ENCODE data around the gene CMTM8. TPM values are rescaled to one million over a fixed set of nuclear protein-coding genes. Genes with fewer than 3 reads are reported as not detected.

The CMTM8 gene
- polyA plus RNA-seq, 1 donor from 2014 or later = 0.25 TPM

DNA sequence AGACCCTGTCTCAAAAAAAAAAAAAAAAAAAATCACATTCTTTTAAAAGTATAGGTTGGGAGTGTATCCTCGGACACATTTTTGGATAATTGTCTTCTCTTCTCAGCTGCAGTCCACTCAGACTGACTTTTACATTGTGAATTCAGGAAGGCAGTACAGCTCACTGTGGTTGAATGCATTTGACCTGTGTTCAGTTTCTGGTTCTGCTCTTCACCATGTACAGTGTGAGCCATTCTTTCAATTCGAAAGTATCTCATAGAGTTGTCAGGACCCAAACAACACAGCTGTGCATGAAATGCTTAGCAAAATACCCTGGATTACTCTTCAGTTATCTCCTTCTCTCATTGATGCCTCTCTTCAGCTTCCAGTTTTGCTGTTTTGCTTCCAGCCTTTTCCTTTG is 5.0 kb downstream of the CMTM8 start:
- H3K27me3 Mint-ChIP-seq = peaks cover 21% of the 10 kb centered on the region
- H3K4me1 Mint-ChIP-seq = peaks cover 8 to 18% (median 13%) of the 10 kb centered on the region in 3 donors
- H3K27ac Mint-ChIP-seq = no peak overlapping the region
- no peak overlapping the region for H3K4me3 Mint-ChIP-seq
- H3K9me3 Mint-ChIP-seq = no peaks in the 10 kb centered on the region
- H3K36me3 Mint-ChIP-seq = no peaks in the 10 kb centered on the region

DNA sequence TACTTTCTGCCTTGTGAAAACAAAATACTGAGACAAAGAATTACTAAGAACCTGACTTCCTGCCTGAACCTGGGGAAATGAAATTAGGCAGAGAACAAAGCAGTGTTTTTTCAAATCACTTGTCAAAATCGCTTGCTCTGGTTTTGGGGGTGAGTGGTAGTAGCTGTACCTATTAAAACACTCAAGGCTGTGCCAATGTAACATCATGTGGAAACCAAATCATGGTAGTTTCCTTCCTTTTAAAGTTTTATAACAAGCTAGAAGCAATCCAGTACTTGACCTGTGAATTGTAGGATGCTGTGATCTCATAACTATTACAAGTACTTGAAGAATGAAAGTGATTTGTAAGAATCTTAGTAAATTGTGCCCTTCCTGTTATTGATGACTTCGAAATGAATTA is 6.7 kb downstream of the CMTM8 start:
- Mint-ChIP-seq H3K27ac (no peak overlapping the region), H3K4me3 (no peak overlapping the region), H3K9me3 (no peaks in the 10 kb centered on the region), H3K4me1 (peaks cover 4 to 7% (median 5%) of the 10 kb centered on the region in 3 donors), H3K36me3 (no peaks in the 10 kb centered on the region), H3K27me3 (peaks cover 13% of the 10 kb centered on the region)

DNA sequence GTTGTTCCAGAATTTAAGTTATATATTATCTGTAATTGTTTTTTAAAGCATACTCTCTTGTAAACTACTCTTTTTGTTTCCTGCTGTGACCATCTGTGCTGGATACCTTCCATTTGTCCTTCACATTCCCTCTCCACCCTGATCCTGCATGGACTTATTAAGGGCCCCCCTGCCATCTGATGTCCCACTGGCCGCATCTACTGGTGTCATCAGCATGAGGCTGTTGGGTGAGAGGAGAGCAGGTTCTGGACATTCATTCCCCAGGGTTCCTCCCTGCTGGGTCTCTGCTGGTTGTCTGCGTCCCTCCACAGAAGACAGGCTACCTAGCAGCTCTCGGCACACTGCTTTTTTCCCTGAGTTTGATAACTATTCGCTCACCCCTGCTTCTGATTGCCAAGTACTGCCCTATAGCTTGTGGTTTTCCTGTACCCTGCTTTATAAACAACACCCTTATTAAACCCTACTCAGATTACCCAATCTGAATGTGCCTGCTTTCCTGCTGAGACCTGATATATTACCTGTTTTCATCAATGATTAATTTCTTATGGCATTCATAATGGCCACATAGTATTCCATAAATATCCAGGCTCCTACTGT is 7.7 kb downstream of the CMTM8 start:
- no peaks in the 10 kb centered on the region for H3K36me3 Mint-ChIP-seq
- H3K27ac Mint-ChIP-seq = no peak overlapping the region
- peaks cover 1 to 4% (median 3%) of the 10 kb centered on the region in 3 donors for H3K4me1 Mint-ChIP-seq
- no peak overlapping the region for H3K4me3 Mint-ChIP-seq
- no peaks in the 10 kb centered on the region for H3K9me3 Mint-ChIP-seq
- peaks cover 7% of the 10 kb centered on the region for H3K27me3 Mint-ChIP-seq

DNA sequence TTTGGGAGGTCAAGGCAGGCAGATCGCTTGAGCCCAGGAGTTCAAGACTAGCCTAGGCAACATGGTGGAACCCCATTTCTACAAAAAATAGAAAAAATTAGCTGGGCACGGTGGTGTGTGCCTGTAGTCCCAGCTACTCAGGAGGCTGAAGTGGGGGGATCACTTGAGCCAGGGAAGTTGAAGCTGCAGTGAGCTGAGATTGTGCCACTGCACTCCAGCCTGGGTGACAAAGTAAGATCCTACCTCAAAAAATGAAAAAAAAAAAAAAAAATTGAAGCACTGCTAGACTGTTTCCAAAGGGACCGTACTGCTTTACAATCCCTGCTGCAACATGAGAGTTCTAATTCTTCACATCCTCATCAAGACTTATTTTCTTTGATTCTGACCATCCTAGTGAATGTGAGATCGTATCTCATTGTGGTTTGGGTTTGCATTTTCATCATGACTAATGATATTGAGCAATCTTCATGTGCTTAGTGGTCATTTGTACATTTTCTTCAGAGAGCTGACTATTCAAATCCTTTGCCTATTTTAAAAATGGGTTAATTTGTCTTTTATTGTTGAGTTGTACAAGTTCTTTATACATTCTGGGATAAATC is 10.8 kb downstream of the CMTM8 start:
- no peak overlapping the region for H3K27ac Mint-ChIP-seq
- H3K4me3 Mint-ChIP-seq = no peak overlapping the region
- H3K4me1 Mint-ChIP-seq = peaks cover 0 to 3% (median 3%) of the 10 kb centered on the region in 3 donors
- H3K27me3 Mint-ChIP-seq = peaks cover 7% of the 10 kb centered on the region
- peaks cover 0 to 1% (median 0%) of the 10 kb centered on the region in 3 donors for H3K9me3 Mint-ChIP-seq
- H3K36me3 Mint-ChIP-seq = no peaks in the 10 kb centered on the region

DNA sequence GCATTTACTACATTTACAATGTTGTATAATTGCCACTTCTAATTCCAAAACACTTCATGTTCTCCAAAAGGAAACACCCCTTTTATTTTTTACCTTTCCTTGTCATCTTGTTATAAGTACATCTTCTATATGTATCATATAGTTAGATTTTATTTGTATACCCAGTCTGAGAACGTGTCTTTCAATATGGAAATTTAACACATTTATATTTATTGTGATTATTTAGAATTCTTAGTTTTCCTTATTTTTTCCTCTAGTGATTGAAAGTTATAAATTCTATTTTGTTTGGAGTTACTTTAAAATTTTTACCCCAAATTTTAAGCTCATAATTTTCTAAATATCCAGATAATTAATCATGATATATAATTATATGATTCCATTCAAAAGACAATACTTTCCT is 15.8 kb downstream of the CMTM8 start:
- Mint-ChIP-seq H3K27me3 (peaks cover 3% of the 10 kb centered on the region), H3K27ac (no peak overlapping the region), H3K4me3 (no peak overlapping the region), H3K4me1 (no peaks in the 10 kb centered on the region), H3K36me3 (peaks cover 5% of the 10 kb centered on the region), H3K9me3 (peaks cover 1 to 4% (median 4%) of the 10 kb centered on the region in 3 donors)

DNA sequence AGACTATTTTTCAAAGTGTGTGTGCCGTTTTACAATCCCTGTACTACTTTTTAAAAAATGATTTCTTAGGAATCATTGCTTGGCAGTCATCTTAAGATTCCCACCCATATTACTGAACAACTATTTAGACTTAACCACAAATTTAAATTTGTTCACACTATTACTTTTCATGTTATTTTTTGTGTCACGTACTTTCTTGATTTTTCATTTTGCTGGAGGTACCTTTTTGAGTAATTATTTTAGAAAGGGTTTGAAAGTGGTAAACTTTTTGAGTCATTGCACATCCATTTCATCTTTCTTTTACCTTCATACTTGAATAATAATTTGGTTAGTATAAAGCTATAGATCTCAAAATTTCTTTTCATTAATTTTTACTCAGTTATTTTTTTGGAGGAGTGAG is 16.9 kb downstream of the CMTM8 start:
- H3K4me3 Mint-ChIP-seq = no peak overlapping the region
- H3K27me3 Mint-ChIP-seq = peaks cover 4% of the 10 kb centered on the region
- no peak overlapping the region for H3K27ac Mint-ChIP-seq
- H3K36me3 Mint-ChIP-seq = peaks cover 5% of the 10 kb centered on the region
- peaks cover 1 to 4% (median 4%) of the 10 kb centered on the region in 3 donors for H3K9me3 Mint-ChIP-seq
- H3K4me1 Mint-ChIP-seq = no peaks in the 10 kb centered on the region

DNA sequence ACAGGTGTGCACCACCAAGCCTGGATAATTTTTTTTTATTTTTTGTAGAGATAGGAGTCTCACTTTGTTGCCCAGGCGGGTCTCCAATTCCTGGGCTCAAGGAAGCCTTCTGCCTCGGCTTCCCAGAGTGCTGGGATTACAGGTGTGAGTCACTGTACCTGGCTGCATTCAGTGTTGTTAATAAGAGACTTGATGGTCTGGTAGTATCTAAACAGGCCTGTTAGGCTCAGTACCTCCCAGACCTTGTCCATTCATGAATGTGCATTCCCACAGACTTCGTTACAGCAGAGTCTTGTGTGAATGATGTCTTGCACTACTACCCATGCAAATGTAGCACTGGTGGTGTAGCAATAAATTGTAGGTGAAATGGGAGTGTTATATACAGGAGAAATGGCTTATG is 17.7 kb downstream of the CMTM8 start:
- Mint-ChIP-seq H3K4me1 (no peaks in the 10 kb centered on the region), H3K27me3 (peaks cover 4% of the 10 kb centered on the region), H3K4me3 (no peak overlapping the region), H3K36me3 (peaks cover 5% of the 10 kb centered on the region), H3K9me3 (peaks cover 1 to 4% (median 4%) of the 10 kb centered on the region in 3 donors), H3K27ac (no peak overlapping the region)

DNA sequence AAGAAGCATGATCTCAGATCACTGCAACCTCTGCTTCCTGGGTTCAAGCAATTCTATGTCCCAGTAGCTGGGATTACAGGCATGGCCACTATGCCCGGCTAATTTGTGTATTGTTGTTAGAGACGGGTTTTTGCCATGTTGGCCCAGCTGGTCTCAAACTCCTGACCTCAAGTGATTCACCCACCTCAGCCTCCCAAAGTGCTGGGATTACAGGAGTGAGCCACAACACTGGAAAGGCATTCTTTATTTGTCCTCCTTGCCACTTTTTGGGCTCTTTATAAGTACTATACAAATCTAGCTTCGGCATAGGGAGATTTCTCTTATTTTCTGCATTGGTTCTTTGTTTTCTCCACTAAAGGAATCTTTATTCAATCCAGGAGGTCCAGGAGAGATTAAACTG is 18.6 kb downstream of the CMTM8 start:
- no peaks in the 10 kb centered on the region for H3K4me1 Mint-ChIP-seq

DNA sequence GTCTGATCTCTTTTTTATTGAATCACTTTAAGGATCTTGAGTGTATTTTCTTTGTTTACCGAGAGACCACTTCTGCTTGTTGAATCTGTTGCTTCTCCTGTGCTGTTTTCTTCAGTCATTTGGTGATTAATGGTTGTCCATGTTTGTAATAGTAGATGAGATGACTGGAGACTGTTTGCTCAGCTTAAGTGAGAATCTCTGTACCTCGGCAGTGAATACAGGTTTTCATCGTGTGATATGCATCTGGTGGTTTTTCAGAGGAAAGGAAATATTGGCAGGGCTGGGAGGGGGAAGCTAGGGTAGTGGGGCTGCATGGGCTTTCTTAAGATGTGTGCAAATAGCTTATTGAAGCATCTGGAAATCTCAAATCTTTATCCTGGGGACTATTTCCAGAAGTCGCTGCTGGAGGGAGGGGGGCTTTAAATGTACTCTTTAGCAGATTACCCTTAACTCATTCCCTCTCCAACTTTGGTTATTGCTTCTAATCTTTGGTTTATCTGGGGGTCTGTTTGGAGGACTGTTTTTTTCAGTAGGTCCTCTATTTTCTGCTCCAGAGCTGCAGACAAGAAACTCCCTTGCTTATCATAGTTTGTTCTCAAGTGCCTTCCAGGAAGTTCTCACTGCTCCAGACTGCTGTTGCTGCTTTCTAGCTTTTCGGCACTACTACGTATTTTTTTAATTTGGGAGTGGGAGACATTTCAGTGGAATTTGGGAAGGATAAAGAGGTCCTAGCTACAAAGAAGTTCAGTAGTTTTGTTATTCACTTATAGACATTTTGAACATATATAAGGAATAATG is 19.4 kb downstream of the CMTM8 start:
- Mint-ChIP-seq H3K36me3 (peaks cover 5% of the 10 kb centered on the region), H3K27me3 (peaks cover 9% of the 10 kb centered on the region), H3K27ac (no peak overlapping the region), H3K4me3 (no peak overlapping the region), H3K9me3 (peaks cover 0 to 4% (median 4%) of the 10 kb centered on the region in 3 donors), H3K4me1 (no peaks in the 10 kb centered on the region)

More for the DNA sequence above, 18.6 kb downstream of the CMTM8 start:
- H3K27ac Mint-ChIP-seq = no peak overlapping the region
- H3K4me3 Mint-ChIP-seq = no peak overlapping the region
- peaks cover 1 to 4% (median 4%) of the 10 kb centered on the region in 3 donors for H3K9me3 Mint-ChIP-seq
- H3K36me3 Mint-ChIP-seq = peaks cover 5% of the 10 kb centered on the region
- H3K27me3 Mint-ChIP-seq = peaks cover 9% of the 10 kb centered on the region

DNA sequence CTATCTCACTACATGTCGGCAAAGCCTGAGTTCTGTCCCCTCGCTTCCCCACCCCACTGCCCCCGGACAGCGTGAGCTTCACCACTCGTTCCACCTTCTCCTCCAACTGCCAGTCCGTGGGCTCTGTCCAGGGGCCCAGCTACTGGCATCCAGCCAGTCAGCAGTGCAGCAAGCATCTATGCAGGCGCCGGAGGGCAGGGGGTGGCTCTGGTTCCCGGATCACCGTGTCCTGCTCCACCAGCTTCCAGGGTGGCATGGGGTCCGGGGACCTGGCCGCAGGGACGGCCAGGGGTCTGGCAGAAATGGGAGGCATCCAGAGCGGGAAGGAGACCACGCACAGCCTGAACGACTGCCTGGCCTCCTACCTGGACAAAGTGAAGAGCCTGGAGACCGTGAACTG is 20.4 kb downstream of the CMTM8 start:
- Mint-ChIP-seq H3K4me3 (no peak overlapping the region), H3K27ac (no peak overlapping the region), H3K4me1 (no peaks in the 10 kb centered on the region), H3K36me3 (peaks cover 5% of the 10 kb centered on the region), H3K27me3 (peaks cover 10% of the 10 kb centered on the region), H3K9me3 (peaks cover 0 to 4% (median 4%) of the 10 kb centered on the region in 3 donors)

DNA sequence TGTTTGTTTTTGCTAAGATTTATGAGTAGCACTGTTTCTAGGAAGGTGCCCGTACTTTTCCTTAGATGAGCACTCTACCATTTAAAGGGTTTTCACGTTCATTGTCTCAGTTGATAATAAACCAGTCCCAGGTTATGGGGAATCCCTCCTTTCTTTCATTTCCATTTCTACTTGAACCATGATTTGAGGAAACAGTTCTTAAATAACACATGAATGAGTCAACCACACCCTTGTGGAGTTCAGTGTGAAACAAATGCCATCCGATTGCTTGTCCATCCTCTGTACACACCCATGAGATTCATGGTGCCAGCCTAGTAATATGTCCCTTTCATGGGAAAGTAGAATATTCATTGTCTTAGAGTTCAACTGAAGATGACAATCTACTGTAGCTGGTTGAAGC is 23.1 kb downstream of the CMTM8 start:
- Mint-ChIP-seq H3K4me1 (no peaks in the 10 kb centered on the region), H3K36me3 (peaks cover 5% of the 10 kb centered on the region), H3K4me3 (no peak overlapping the region), H3K27me3 (peaks cover 13% of the 10 kb centered on the region), H3K27ac (no peak overlapping the region), H3K9me3 (no peaks in the 10 kb centered on the region)

DNA sequence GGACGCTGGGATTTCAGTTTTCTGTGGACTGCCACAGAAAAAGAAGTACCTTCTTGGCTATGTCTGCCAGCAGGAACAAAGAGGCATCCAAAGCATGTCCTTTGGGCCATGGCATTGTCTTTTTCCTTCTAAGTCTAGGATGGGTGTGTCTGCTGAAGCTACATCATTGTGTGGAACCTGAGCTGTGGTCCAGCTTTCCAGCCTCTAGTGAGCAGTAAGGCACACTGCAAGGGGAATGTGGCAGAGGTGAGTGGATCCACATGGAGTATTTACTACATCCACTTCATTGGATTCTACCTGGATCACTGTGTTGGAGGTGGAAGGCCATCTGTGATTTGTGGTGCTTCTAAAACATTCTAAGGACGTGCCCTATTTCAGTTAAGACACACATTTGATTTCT is 23.7 kb downstream of the CMTM8 start:
- H3K36me3 Mint-ChIP-seq = peaks cover 5% of the 10 kb centered on the region
- H3K9me3 Mint-ChIP-seq = no peaks in the 10 kb centered on the region
- H3K4me3 Mint-ChIP-seq = no peak overlapping the region
- peaks cover 13% of the 10 kb centered on the region for H3K27me3 Mint-ChIP-seq
- H3K4me1 Mint-ChIP-seq = no peaks in the 10 kb centered on the region
- peak overlapping the region in 1 of 3 donors; percentile 19 for H3K27ac Mint-ChIP-seq

DNA sequence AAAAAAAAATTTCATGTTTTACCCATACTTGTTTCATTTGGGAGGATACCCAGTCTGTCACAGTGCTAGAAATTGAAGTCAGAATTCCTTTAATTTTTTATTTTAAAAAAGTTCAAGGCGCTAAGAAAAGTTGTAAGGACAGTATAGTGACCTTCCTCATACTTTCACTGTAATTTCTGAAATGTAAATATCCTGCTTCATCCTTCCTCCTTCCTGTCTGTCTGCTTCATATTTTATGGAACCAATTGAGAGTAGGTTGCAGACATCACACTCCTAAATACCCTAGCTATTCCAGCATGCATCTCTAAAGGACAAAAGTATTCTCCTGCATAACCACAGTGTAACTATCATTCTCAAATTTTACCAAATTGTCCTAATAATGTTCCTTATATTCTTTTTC is 35.8 kb downstream of the CMTM8 start:
- H3K9me3 Mint-ChIP-seq = no peaks in the 10 kb centered on the region
- peaks cover 4 to 7% (median 5%) of the 10 kb centered on the region in 3 donors for H3K4me1 Mint-ChIP-seq
- no peak overlapping the region for H3K4me3 Mint-ChIP-seq
- peaks cover 2% of the 10 kb centered on the region for H3K36me3 Mint-ChIP-seq
- peak overlapping the region in 1 of 3 donors; percentile 0 for H3K27ac Mint-ChIP-seq
- H3K27me3 Mint-ChIP-seq = peaks cover 8% of the 10 kb centered on the region

DNA sequence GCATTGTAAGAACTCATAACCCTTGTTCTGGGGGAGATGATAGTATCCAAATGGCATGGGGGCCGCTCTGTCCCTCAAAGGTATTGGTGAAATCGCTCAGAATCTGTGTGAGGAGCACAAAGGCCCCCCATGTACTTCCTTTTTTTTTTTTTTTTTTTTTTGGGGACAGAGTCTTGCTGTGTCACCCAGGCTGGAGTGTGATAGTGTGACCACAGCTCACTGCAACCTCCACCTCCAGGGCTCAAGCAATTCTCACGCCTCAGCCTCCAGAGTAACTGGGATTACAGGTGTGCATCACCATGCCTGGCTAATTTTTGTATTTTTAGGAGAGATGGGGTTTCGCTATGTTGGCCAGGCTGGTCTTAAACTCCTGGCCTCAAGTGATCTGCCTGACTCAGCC is 37.0 kb downstream of the CMTM8 start:
- H3K36me3 Mint-ChIP-seq = peaks cover 2% of the 10 kb centered on the region
- H3K27ac Mint-ChIP-seq = no peak overlapping the region
- H3K9me3 Mint-ChIP-seq = no peaks in the 10 kb centered on the region
- H3K4me1 Mint-ChIP-seq = peaks cover 4 to 7% (median 5%) of the 10 kb centered on the region in 3 donors
- peaks cover 8% of the 10 kb centered on the region for H3K27me3 Mint-ChIP-seq
- no peak overlapping the region for H3K4me3 Mint-ChIP-seq

DNA sequence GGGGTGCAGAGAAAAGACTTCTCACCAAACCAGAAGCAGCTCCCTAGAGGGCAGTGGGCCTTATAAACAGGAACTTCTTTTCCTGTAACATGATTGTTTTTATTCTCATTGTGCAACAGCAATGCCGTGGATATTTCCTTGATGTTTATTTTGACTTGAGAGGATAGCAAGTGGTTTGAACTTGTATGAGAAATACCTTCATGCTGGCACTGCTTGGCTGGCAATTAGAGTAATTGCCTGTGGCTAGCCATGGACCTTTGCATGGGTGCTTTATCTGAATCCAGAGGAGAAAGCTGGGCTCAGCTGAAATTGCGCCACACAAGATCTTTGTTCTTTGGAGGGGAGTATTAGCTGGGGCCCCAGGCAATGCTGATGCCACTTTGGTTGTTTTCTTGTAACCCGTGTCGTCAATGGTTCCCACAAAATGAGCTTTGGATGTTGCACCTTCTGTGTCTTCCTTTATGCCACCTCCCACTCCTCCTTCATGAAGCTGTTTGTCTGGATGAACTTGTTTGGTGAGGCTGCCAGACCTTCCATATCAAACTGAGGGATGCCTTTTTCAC is 37.9 kb downstream of the CMTM8 start:
- peaks cover 4 to 7% (median 5%) of the 10 kb centered on the region in 3 donors for H3K4me1 Mint-ChIP-seq
- peak overlapping the region in 2 of 4 donors; percentile 6 to 69 for H3K4me3 Mint-ChIP-seq
- no peaks in the 10 kb centered on the region for H3K9me3 Mint-ChIP-seq
- H3K27ac Mint-ChIP-seq = peak overlapping the region in 1 of 3 donors; percentile 47
- H3K36me3 Mint-ChIP-seq = peaks cover 2% of the 10 kb centered on the region
- H3K27me3 Mint-ChIP-seq = peaks cover 8% of the 10 kb centered on the region
